Mammary epithelial cell (primary cell): ENCODE measurements around the gene KASH5.

Experiments used
- EZH2 ChIP-seq: IDR thresholded peaks from 2 replicates; pipeline ENCODE4 v1.6.1; 2012; ENCODE audit warnings: low read length, inconsistent platforms, borderline replicate concordance
- TF ChIP-seq, protein P1 (sequence below), 2 donors: IDR thresholded peaks in 1 of 2; conservative IDR thresholded peaks in 1 of 2; 2 replicates each; pipeline ENCODE4 v1.5.1; 2011 to 2012; ENCODE audit warnings: inconsistent platforms in 2 of 2, low read length in 2 of 2, mild to moderate bottlenecking in 2 of 2, control low read depth in 1 of 2, low read depth in 1 of 2; ENCODE audit not compliant: insufficient read depth in 1 of 2; ENCODE audit errors: extremely low read depth in 1 of 2

DNA sequence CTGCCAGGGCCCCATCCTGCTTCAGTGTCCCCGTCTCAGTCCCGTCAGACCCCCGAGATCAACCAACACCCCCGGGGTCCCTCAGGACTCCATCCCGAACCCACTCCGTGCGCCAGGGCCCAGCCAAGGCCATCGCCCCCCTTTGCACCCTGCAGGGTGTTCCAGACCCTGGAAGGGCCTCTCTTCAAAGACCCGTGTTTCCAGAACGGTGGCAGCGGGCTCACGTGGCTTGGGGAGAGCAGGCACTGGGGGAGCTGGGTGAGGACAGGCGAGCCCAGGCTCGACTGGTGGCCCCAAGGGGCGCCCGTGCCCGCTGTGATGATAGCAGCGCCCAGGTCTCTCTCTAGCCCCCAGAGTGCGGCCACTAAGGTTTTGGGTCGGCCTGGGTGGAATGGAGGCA lies 1.4 kb downstream of the KASH5 start:
- TF ChIP-seq, protein P1, sequence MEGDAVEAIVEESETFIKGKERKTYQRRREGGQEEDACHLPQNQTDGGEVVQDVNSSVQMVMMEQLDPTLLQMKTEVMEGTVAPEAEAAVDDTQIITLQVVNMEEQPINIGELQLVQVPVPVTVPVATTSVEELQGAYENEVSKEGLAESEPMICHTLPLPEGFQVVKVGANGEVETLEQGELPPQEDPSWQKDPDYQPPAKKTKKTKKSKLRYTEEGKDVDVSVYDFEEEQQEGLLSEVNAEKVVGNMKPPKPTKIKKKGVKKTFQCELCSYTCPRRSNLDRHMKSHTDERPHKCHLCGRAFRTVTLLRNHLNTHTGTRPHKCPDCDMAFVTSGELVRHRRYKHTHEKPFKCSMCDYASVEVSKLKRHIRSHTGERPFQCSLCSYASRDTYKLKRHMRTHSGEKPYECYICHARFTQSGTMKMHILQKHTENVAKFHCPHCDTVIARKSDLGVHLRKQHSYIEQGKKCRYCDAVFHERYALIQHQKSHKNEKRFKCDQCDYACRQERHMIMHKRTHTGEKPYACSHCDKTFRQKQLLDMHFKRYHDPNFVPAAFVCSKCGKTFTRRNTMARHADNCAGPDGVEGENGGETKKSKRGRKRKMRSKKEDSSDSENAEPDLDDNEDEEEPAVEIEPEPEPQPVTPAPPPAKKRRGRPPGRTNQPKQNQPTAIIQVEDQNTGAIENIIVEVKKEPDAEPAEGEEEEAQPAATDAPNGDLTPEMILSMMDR (conservative IDR thresholded peaks at IDR 0.05 in 1 of 2, IDR thresholded peaks at IDR 0.05 in 1 of 2; ENCODE audit: extremely low read depth in 1 of 2, insufficient read depth in 1 of 2, low read depth in 1 of 2, low read length in 2 of 2): no peak
- no peak for TF ChIP-seq EZH2
